GM19239 (cell line): ENCODE data around the gene PLXNC1.

Source experiments
- DNase-seq: peaks from one replicate; pipeline ENCODE4 v3.0.0; 2011; ENCODE audit warnings: low spot score; ENCODE audit not compliant: insufficient read length
- FAIRE-seq: peaks from 2 replicates; lab custom pipeline; 2011; peaks lifted over from hg19 to GRCh38; lab: Jason Lieb, UNC

Gene PLXNC1

DNA sequence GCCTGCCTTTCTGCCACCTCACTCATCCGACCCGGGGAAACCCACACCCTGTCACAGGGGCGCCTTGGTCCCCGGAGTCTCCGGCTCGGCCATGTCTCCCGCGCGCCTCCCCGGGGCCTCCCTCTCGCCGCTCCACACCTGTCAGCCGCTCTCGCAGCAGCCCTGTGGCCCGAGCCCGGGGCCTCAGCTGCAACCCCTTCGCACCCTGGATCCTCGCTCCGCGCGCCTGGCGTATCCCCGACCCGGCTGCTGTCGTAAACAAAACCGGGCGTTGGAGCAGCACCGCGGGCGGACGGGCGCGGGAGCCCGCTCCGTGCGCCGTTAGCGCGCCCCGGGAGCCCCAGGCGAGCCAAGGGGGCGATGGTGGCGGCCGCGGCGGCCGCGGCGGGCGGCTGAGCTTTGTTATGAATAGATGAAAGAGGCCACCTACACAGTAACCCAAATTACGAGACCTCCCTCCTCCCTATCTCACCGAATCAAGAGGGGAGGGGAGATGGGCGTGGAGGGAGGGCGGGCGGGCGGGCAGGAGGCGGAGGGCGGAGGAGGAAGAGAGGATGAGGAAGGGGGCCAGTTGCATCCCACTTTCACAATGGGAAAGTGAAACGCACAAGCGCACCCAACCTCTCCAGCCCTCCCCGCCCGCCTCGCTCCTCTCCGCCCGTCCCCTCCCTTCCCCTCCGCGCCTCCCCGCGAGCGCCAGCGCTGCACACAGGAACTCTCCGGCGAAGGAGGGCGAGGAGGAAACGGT, at the start of gene PLXNC1:
Gene PLXNC1, plus strand, starts transcription at position 587 of the 748 bp plus-strand sequence. CDS start 395 bp downstream, outside the sequence.
- peak; percentile 76 for DNase-seq
- FAIRE-seq: peak; percentile 74

DNA sequence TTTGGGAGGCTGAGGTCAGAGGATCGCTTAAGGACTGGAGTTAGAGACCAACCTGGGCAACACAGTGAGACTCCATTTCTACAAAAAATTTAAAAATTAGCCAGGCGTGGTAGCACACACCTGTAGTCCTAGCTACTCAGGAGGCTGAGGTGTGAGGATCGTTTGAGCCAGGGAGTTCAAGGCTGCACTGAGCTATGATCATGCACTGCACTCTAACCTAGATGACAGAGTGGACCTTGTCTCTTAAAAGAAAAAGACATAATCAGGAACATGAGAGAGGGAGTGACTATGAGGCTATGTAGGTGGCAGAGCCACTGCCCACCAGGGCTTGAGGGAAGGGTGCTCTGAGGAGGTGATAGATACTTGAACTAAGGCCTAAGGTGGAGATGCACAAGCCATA, 49.2 kb upstream of the PLXNC1 start:
- DNase-seq (no peak), FAIRE-seq (no peak)

DNA sequence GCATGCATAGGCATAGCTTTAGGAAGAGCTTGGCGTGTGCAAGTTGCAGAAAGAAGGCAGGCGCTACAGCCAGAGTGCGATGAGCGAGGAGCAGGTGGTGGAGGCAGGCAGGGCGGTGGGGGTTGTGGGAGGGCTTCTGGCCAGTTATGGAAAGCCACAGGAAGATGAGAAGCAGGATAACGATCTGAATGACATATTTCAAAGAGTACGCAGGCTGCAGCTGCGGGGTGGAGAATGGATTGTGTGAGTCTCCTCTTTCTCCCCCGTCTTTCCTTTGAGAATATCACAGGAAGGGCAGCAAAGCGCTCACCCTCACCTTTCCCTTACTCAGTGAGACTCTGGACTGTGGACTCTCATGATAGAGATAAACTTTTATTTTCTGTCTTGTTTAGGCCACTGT, 48.7 kb upstream of the PLXNC1 start:
- FAIRE-seq: no peak
- DNase-seq: no peak

DNA sequence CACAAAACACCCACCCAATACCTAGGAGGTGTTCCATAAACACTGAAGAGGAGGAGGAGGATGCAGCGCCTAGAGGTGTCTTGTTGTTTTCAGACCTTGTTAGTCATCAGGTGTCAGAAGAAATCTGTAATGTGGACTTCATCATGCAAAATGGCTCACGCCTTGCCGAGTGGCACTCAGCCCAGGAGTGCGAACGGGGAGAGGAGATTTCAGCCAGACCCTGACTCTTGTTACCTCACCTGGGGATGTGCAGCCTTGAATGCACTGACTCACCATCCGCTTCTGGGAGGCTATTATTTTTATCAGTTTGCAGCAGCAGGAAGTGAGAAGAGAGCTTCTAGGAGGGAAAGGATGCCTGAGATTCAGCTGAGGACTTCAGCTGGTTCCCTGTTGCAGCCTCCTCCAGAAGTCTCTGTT, 48.2 kb upstream of the PLXNC1 start:
- no peak for FAIRE-seq
- no peak for DNase-seq

DNA sequence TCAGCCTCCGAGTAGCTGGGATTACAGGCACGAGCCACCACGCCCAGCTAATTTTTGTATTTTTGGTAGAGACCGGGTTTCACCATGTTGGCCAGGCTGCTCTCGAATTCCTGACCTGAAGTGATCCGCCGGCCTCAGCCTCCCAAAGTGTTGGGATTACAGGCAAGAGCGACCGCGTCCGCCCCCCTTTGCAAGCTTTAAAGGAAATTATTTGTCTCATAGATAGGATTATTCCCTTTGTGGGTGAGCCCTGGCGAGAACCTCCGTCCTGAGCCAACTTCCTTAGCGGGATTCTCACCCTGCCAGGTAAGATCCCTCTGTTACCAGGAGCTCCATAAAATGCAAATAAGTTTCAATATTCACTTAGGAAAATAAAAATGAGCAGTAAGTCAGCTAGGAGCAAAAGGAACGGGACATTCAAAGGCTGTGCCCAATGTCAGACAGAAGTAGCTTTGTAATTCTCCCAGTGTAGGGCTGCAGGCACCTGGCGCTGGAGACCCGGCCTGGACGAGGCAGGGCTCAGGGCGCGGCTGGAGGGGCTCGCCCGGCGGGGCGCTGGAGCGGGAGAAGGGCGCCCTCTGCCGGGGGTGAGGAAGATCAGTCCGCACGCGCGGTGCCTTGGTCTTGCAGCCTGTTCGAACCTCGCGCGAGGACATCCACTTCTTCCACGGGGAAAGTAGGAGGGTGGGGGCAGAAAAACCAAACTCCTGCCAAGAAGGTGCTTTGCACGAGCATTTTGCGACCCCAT, 47.2 kb upstream of the PLXNC1 start:
- DNase-seq (peak; percentile 52), FAIRE-seq (peak; percentile 23)

DNA sequence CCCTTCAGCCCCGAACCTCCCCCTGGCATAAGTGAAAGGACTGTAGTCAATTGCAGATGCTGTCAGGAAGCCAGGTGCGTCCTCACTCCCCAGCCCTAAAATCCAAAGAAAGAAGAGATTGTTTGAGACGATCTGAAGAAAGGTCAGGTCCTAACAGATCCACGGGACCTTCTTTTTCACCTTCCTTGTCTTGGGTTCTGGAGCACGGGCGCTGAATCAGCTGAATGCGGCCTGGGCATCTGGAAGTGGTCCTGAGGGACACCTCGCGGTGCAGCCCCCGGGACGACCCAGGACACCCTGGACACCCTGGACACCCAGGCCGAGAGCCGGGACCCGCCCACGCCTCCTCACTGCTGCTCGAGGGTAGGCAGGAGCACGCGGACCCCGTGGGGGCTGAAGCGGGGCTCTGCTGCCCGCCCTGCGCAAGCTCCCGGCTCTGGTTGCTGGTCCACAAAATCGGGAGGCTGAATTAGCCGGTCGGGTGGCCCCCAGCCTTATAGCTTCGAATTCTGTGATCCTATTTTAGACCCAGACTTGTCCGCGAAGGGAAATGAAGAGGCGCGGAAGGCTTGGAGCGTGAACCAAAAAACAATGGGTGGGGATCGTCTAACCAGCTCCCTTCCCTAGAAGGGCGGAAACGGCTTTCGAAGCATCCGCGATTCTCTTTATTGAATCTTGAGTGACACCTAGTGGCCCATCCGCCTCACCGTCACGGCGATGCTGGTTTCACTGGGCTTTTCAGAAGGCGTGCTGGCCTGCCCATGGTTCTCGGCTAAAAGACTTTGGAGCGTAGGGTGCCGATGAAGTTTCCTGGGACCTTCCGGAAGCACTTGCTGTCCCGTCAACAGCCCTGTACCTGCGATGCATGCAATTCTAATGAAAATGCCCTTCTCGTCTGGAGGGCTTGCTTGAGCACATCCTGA, 46.4 kb upstream of the PLXNC1 start:
- peak; percentile 99 for FAIRE-seq
- DNase-seq: peak; percentile 70

DNA sequence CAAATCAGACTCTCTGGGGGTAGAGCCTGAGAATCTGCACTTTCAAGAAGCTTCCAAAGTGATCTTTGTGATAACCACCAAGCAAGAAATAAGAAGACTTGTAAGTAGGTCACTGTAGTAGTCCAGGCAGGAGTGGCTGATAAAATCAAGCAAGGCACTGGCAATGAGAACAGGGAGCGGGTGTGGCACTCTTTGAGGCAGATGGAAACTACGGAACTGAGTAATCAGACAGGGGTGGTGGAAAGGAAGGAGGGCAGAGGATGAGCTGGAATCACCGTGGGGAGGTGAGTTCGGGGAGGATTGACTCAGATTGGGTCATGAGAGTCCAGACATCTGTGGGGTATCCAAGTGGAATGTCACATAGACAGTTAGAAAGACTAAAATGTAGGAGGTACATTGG, 44.4 kb upstream of the PLXNC1 start:
- no peak for DNase-seq
- FAIRE-seq: no peak

DNA sequence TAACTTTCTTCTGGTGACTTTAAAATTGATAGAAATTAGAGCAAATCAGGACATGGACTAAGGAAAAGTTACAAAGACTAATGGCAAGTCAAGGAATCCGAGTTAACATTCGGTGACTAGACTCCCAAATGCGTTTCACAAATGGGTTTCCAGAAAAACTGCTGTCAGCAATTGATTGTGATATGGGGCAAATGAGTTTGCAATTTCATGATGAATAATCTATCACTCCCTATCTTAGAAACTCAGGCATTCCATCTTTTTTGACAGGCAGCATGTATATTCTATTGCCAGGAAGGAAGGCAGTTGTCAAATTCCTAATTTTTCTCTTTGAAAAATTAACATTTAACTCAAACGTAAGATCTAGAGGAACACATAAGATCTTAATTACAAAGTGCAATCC, 40.5 kb upstream of the PLXNC1 start:
- FAIRE-seq: no peak
- DNase-seq: no peak

DNA sequence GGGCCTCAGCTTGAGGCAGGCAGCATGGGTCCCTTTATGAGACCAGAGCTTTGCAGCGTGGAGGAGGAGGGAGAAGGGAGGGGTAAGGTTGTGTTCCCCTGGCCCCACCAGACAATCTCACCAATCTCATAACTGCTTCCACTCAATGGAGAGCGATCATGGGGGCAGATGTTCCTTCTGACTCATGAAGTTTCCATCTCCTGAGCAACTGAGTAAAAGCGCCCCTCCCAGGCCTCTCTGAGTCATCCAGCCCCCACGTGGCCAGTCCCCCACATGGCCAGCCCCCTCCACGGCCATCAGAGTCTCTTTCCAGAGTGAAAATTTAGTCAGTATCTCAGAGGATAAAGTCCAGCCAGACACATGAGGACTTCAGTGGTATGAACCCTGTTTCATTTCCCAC, 39.2 kb upstream of the PLXNC1 start:
- DNase-seq (no peak), FAIRE-seq (no peak)

DNA sequence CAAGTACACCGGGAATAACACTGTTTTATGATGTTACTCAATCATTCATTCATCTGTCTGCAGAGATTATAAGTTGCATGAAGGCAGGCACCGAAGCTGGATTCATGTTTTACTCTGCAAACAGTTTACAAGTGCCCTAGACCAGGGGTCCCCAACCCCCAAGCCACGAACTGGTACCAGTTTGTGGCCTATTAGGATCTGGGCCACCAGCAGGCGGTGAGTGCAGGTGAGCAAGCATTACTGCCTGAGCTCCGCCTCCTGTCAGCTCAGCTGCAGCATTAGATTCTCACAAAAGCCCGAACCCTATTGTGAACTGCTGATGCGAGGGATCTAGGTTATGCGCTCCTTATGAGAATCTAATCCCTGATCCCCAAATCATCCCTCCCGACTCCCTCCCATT, 38.1 kb upstream of the PLXNC1 start:
- FAIRE-seq (no peak), DNase-seq (no peak)

DNA sequence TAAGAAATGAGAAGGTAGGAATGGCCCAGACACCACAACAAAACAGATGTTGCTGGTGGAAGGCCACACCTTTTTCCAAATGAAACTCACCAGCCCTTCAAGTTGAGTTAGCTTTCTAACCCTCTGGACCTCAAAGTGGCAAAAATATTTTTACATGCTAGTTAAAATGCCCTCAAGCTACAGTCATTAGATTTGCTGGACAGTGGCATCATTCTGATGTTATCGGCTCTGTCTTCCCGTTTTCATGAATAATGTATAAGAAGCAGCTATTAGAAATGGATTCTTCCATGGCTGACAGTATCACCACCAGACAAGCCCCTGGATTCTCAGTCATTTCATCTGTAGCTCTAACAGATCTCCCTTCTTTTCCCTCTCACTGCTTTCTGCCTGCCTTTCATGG, 37.1 kb upstream of the PLXNC1 start:
- DNase-seq: no peak

DNA sequence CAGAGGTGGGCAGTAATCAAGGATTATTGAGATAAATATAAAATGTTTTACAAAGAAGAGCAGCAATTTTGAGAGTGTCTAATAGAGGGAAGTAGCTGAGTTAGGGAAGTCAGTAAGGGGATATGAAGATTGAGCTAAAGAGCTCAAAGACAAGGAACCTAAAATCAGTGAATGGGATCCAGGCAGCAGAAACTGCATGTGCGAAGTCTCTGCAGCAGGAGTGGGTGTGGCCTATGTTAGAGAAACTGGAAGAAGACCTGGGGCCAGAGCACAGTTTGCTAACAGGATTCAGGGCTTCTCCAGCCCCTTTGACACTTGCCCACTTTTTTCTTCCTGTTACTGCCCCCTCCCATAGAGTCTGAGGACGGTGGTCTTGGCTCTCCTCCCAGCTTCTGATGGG, 36.3 kb upstream of the PLXNC1 start:
- FAIRE-seq: no peak
- no peak for DNase-seq

More for the DNA sequence above, 37.1 kb upstream of the PLXNC1 start:
- FAIRE-seq: no peak

DNA sequence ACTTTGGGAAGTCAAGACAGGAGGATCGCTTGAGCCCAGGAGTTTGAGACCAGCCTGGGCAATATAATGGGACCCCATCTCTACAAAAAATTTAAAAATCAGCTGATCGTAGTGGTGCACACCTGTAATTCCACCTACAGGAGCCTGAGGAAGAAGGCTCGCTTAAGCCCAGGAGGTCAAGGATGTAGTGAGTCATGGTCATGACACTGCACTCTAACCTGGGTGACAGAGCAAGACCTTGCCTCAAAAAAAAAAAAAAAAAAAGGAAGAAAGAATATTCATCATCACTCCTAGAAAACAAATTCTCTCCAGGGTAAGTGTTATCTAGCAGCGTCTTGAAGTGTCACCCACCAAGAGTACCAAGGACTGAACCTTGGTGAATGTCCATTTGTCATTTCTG, 34.2 kb upstream of the PLXNC1 start:
- DNase-seq: no peak
- FAIRE-seq: no peak

DNA sequence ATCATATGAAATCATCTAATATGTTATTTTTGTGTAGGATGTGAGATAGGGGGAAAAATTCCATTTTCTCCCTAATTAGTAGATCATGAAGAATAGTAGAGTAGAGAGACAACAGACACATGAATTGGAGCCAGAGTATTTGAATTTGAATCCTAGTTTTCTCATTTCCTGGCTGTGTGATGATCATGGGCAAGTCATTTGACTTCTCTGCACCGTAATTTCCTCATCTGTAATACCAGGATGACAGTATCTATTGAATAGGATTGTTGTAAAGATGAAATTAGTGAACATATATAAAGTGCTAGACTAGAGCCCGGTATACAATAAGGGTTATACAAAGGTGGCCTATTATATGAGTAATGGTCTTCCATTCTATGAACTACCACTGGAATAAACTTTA, 32.2 kb upstream of the PLXNC1 start:
- DNase-seq (no peak), FAIRE-seq (no peak)

DNA sequence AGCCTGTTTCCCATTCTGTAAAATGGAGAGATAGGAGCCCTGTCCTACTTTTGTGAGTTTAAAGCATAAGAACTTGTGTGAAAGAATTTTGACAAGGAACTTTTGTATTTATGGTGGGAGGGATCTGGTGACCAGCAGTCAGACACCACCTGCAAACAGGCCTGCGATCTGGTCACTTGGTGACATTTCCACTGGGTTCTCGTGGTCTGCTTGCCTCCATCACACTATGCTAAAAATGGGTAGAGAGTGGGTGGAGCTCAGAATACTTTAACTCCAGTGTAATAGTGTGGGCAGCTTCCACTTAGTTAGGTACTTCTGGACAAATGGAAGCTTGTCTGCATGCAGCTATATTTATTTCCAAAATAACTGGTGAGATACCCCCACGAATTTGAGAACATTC, 26.5 kb upstream of the PLXNC1 start:
- no peak for FAIRE-seq

DNA sequence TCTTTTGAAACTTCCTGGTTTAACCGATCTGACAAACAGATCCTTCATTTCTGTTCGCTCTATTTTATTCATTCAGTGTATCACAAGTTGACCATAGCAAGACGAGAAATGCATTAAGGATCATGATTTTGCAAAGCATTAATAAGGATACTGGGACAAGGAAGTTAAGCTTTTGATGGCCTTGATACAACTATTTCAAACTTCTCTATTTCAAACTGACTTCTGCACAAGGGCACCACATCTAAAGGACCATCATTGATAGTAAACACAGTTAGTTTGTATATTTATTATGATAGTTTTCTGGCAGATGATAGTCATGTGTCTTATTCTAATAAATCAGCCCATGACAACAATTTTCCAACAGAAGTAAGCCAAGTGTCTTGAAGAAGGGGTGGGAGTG, 25.8 kb upstream of the PLXNC1 start:
- FAIRE-seq: no peak
- DNase-seq: no peak

More for the DNA sequence above, 26.5 kb upstream of the PLXNC1 start:
- no peak for DNase-seq

DNA sequence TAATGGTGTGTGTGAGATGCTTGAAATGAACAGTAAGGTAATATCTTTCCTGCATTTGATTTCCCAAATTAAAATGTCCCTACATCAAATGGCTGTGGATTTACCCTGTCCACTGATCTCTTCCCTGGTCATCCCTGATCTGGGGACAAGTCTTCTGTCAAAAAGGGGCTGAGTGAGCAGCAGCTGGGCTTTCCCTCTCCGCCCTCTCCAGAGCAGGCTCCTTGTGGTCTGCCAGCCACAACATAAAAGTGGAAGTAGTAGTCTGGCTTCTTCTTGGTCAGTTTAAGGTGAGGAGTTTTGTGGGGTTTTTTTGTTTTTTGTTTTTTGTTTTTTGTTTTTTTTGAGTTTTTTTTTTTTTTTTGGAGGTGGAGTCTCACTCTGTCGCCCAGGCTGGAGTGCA, 25.2 kb upstream of the PLXNC1 start:
- DNase-seq: no peak
- no peak for FAIRE-seq

DNA sequence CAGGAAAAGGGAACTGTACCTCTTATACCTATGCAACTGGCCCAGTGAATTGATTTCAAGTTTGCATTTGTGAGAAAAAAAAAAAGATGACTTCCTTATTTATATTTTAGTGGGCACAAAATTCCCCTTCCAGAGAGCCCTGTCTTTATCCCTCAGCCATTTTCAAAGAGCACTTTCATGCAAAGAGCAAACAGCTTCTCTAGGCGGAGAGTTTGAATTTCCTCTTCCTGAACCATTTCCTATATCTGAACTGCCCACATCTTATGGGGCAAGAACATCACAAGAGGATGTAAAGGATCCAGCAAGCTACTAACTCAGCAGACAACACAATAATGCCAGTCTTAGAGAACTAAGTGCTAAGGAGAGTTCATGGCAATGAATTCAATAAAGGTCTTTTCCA, 22.3 kb upstream of the PLXNC1 start:
- no peak for FAIRE-seq
- no peak for DNase-seq

DNA sequence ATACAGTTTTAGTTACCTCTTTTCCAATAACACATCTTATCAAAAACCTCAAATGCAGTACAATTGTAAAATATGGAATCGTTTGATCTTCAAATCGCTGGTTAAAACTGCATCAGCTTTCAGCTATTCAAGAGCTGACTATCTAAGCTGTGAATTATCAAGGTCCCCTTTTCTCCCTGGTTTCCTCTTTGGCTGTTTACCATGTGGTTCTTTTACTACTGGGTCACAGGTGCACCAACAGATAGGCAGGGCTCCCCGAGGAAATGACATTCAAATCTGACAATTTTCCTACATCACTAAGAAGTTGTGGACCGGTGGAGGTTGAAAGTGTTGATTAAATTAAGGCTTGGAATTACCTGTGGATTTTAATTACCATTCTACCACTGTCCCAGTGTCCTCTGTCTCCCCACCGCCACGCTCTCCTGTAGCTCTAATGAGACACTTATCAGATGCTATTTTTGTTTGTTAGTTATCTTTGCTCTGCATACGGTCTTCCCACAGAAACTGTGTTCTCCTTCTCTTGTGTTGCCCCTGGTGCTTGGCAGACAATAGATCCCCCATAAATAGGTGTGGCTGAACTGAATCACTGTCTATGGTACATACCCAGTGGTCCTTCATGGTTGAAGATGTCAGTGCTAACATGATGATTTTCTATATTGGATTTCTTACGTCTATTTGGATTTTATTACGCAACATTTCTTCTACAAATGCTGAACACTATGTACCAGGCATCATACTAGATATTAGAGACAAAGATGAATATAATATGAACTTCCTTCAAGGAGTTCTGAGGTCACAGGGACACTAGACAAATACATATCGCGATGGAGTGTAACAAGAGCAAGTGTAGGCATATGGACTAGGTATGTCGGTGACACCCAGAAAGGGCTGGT, 20.9 kb upstream of the PLXNC1 start:
- DNase-seq (no peak), FAIRE-seq (peak; percentile 37)

DNA sequence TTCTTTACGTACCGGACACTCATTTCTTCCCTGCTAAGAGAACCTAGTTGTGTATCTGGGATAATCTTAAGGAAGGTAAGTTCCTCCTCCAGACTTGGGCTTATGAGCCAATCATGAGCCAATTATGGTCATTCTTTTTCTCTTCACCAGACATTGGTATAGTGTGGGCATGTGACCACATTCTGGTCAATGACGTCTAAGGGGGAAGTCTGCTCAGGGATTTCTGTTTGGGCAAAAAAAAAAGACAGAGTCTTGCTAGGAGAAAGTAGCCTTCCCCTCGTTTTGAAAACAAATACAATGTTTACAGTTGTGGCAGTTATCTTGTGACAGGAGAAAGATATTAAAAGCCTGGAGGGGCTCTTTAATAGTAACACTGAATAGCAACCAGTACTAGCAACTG, 20.1 kb upstream of the PLXNC1 start:
- no peak for DNase-seq
- no peak for FAIRE-seq
